Common myeloid progenitor, CD34-positive (primary cell): ENCODE measurements around the gene FADS6.
A peak's percentile ranks its signal among the peaks of the same experiment; 100 is the strongest.

Experiments used
- CTCF ChIA-PET: fragments of 350-600 bp; sonication (Branson Sonifier 250); formaldehyde crosslinking; loops from one replicate; lab custom pipeline; 2021; ENCODE audit warnings: antibody characterized with exemption; lab: Charles Lee
- POLR2A ChIA-PET: fragments of 350-600 bp; sonication (Branson Sonifier 250); formaldehyde crosslinking; loops from one replicate; lab custom pipeline; 2021; ENCODE audit warnings: antibody characterized with exemption; lab: Charles Lee
- DNase-seq, 3 donors: peaks; one replicate each; pipeline versions ENCODE4 v3.0.0 to v3.0.0-alpha.2; 2013
- H3K27ac ChIP-seq, 2 experiments: 1 replicate in 1 of 2; 2 replicates in 1 of 2; pipeline ENCODE4 v1.7.0; 2013; ENCODE audit warnings: inconsistent platforms in 2 of 2, low read length in 2 of 2, mild to moderate bottlenecking in 2 of 2, low read depth in 1 of 2, moderate library complexity in 1 of 2; ENCODE audit not compliant: severe bottlenecking in 2 of 2, insufficient read depth in 1 of 2, poor library complexity in 1 of 2
- H3K27me3 ChIP-seq, 5 experiments: replicated peaks in 2 of 5; 1 replicate in 3 of 5; 2 replicates in 2 of 5; pipeline versions ENCODE4 v1.6.1 to v1.7.0; 2013; ENCODE audit warnings: low read length in 4 of 5, mild to moderate bottlenecking in 2 of 5, moderate library complexity in 2 of 5, inconsistent platforms in 1 of 5; ENCODE audit not compliant: insufficient read depth in 5 of 5, control insufficient read depth in 4 of 5
- H3K36me3 ChIP-seq, 4 experiments: 1 replicate in 2 of 4; 2 replicates in 2 of 4; pipeline versions ENCODE4 v1.6.1 to v1.7.0; 2013; ENCODE audit warnings: low read length in 3 of 4, control low read depth in 1 of 4, mild to moderate bottlenecking in 1 of 4; ENCODE audit not compliant: control insufficient read depth in 4 of 4, insufficient read depth in 4 of 4
- H3K4me1 ChIP-seq, 4 experiments: 1 replicate in 3 of 4; 2 replicates in 1 of 4; pipeline versions ENCODE4 v1.6.1 to v1.7.1; 2013; ENCODE audit warnings: low read length in 3 of 4, mild to moderate bottlenecking in 3 of 4, control low read depth in 1 of 4, inconsistent platforms in 1 of 4, moderate library complexity in 1 of 4; ENCODE audit not compliant: control insufficient read depth in 4 of 4, insufficient read depth in 4 of 4; ENCODE audit errors: control extremely low read depth in 1 of 4
- H3K4me3 ChIP-seq, 7 experiments: 1 replicate in 4 of 7; 2 replicates in 3 of 7; pipeline versions ENCODE4 v1.5.1 to v1.7.0; 2013; ENCODE audit warnings: mild to moderate bottlenecking in 7 of 7, low read length in 6 of 7, moderate library complexity in 6 of 7, inconsistent platforms in 2 of 7, low read depth in 2 of 7, control low read depth in 1 of 7; ENCODE audit not compliant: insufficient read depth in 4 of 7, control insufficient read depth in 1 of 7; ENCODE audit errors: extremely low read depth in 1 of 7
- H3K9me3 ChIP-seq, 5 experiments: 1 replicate in 4 of 5; 2 replicates in 1 of 5; pipeline versions ENCODE4 v1.6.1 to v1.7.1; 2013; ENCODE audit warnings: low read length in 4 of 5, mild to moderate bottlenecking in 2 of 5, inconsistent platforms in 1 of 5, low read depth in 1 of 5, moderate library complexity in 1 of 5; ENCODE audit not compliant: control insufficient read depth in 4 of 5, insufficient read depth in 2 of 5; ENCODE audit errors: control extremely low read depth in 1 of 5
- WGBS: methylation state at CpG from one replicate; pipeline ENCODE4 v1.1.5; 2013; ENCODE audit not compliant: insufficient coverage; 5-methylcytosine and 5-hydroxymethylcytosine counted together

Gene FADS6

GRCh38 chr17:74868908-74869255 is 24.6 kb downstream of the FADS6 start:
- DNase-seq, result no peak
- Histone ChIP-seq H3K9me3 (no peaks in the 10 kb centered on the region), H3K27me3 (no peaks in the 10 kb centered on the region), H3K27ac (no peak overlapping the region), H3K4me3 (no peak overlapping the region), H3K36me3 (peaks cover 0 to 2% (median 0%) of the 10 kb centered on the region in 4 experiments), H3K4me1 (peaks cover 3 to 25% (median 12%) of the 10 kb centered on the region in 4 experiments)
- ChIA-PET CTCF (interaction anchor here (0.9 to 5.0 kb wide), 5 partner anchors 9 to 100 kb away, joined by 3 to 20 read pairs (median 8); no protein-coding TSS in a partner anchor), POLR2A (no interaction called here)
- WGBS, result 100% methylated on average over 6 of the region's 6 CpGs

DNA sequence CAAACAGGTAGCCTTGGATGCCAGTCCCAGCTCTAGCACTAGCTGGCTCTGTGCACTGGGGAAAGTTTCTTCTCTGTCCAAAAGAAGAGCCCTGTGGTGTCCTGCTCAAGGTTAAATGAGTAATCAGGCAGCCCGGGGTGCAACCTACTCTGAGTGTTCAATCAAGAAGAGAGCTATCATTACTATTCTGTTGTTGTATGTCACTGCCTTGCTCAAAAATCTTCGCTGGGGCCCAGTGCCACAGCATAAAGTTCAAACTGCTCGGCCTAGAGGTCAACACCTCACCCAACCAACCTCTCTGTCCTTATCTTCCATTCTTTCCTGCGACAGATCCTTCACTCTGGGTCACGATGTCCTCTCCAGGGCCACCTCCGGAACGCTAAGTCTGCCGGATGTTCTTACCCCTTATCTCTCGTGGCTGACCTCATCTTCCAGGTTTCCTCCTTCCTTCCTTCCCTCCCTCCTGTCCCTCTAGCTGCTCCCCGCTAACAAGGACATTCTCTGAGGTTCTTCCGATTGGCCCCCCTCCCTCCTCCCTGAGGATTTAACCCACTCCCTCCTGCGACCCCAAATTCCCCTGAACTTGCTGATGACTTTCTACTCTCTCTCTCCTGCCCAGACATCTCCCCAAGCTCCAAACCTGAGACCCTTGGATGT is 25.1 kb downstream of the FADS6 start:
- H3K4me3 ChIP-seq, result no peak overlapping the region
- H3K36me3 ChIP-seq, result peaks cover 0 to 2% (median 0%) of the 10 kb centered on the region in 4 experiments
- H3K4me1 ChIP-seq, result peaks cover 0 to 20% (median 9%) of the 10 kb centered on the region in 4 experiments
- H3K27me3 ChIP-seq, result no peaks in the 10 kb centered on the region
- ChIA-PET CTCF (interaction anchor here (0.9 to 5.0 kb wide), 5 partner anchors 12 to 123 kb away, joined by 3 to 20 read pairs (median 8); no protein-coding TSS in a partner anchor), POLR2A (no interaction called here)
- H3K27ac ChIP-seq, result peak overlapping the region in 1 of 2 experiments; percentile 54
- DNase-seq, result no peak
- no peaks in the 10 kb centered on the region for H3K9me3 ChIP-seq
- 67% methylated on average over 12 of the region's 12 CpGs for WGBS

DNA sequence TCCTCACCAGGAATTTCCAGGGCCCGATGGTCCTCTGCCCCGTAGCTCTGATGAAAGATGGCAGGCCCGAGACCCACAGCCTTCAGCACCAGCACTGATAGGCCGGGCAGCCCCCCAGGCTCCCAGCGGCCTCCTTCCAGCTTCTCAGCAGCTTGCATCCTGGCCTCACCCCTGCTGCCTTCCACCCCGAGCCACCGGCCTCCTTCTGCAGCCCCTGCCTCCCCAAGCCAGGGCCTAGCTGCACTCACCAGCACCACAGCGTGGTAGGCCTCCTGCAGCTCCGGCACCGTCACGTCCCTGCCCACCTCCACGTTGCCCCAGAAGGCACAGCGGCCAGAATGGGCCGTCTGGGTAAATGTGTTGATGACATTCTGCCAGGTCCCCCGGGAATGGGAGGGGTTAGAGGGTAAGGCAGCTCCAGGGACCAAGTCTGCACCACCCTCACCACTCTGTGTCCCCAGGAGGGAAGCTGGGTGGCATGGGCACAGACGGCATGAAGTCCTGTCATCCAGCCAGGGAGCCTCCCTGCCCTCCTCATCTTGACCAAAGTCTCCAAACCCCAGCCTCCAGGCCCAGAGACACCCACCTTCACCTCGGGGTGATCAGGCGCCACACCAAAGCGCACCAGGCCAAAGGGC is 27.1 kb downstream of the FADS6 start:
- Histone ChIP-seq H3K4me3 (no peak overlapping the region), H3K4me1 (peaks cover 0 to 18% (median 9%) of the 10 kb centered on the region in 4 experiments), H3K36me3 (peaks cover 0 to 2% (median 0%) of the 10 kb centered on the region in 4 experiments), H3K27ac (no peak overlapping the region), H3K9me3 (no peaks in the 10 kb centered on the region), H3K27me3 (peaks cover 0 to 12% (median 3%) of the 10 kb centered on the region in 5 experiments)
- POLR2A ChIA-PET, result interaction anchor here (0.6 kb wide), 1 partner anchor 129 kb away, joined by 3 read pairs; no protein-coding TSS in a partner anchor
- CTCF ChIA-PET, result interaction anchor here (0.7 to 7.7 kb wide), 11 partner anchors 13 to 262 kb away, joined by 3 to 158 read pairs (median 5); partner anchors contain the start of gene MRPL58
- no peak for DNase-seq
- 92% methylated on average over 17 of the region's 19 CpGs for WGBS

- no peak for DNase-seq
- peaks cover 0 to 18% (median 5%) of the 10 kb centered on the region in 5 experiments for H3K27me3 ChIP-seq
- ChIA-PET CTCF (interaction anchor here (0.9 to 7.7 kb wide), 18 partner anchors 12 to 208 kb away, joined by 3 to 158 read pairs (median 4); partner anchors contain the start of genes MRPL58 and NAT9), POLR2A (interaction anchor here (0.6 kb wide), 1 partner anchor 128 kb away, joined by 3 read pairs; no protein-coding TSS in a partner anchor)
- peaks cover 0 to 2% (median 0%) of the 10 kb centered on the region in 4 experiments for H3K36me3 ChIP-seq
- 91% methylated on average over 13 of the region's 19 CpGs for WGBS
- H3K4me1 ChIP-seq, result peaks cover 0 to 25% (median 15%) of the 10 kb centered on the region in 4 experiments
- no peak overlapping the region for H3K27ac ChIP-seq
- H3K4me3 ChIP-seq, result no peak overlapping the region
- H3K9me3 ChIP-seq, result no peaks in the 10 kb centered on the region
Measured at GRCh38 chr17:74865504-74866197, 27.8 kb downstream of the FADS6 start.

GRCh38 chr17:74864866-74865395 is 28.5 kb downstream of the FADS6 start:
- POLR2A ChIA-PET, result no interaction called here

GRCh38 chr17:74864297-74864865 is 29.1 kb downstream of the FADS6 start:
- CTCF ChIA-PET, result interaction anchor here (0.9 to 7.7 kb wide), 13 partner anchors 8 to 122 kb away, joined by 3 to 158 read pairs (median 10); partner anchors contain the start of genes FDXR and NAT9
- Histone ChIP-seq H3K4me1 (peaks cover 0 to 33% (median 22%) of the 10 kb centered on the region in 4 experiments), H3K27ac (no peak overlapping the region), H3K9me3 (no peaks in the 10 kb centered on the region), H3K27me3 (peaks cover 0 to 29% (median 12%) of the 10 kb centered on the region in 5 experiments), H3K36me3 (peaks cover 0 to 2% (median 0%) of the 10 kb centered on the region in 4 experiments), H3K4me3 (no peak overlapping the region)
- no peak for DNase-seq
- POLR2A ChIA-PET, result no interaction called here
- 93% methylated on average over 11 of the region's 15 CpGs for WGBS

More at GRCh38 chr17:74864866-74865395, 28.5 kb downstream of the FADS6 start:
- H3K27me3 ChIP-seq, result peaks cover 0 to 25% (median 12%) of the 10 kb centered on the region in 5 experiments
- CTCF ChIA-PET, result interaction anchor here (0.9 to 7.7 kb wide), 15 partner anchors 11 to 147 kb away, joined by 3 to 158 read pairs (median 4); partner anchors contain the start of genes MRPL58 and NAT9
- H3K36me3 ChIP-seq, result peaks cover 0 to 2% (median 0%) of the 10 kb centered on the region in 4 experiments
- DNase-seq, result peak; percentile 55 to 76 (median 66)
- H3K4me1 ChIP-seq, result peaks cover 0 to 32% (median 20%) of the 10 kb centered on the region in 4 experiments
- no peak overlapping the region for H3K27ac ChIP-seq
- H3K9me3 ChIP-seq, result no peaks in the 10 kb centered on the region
- WGBS, result 42% methylated on average over 8 of the region's 11 CpGs
- no peak overlapping the region for H3K4me3 ChIP-seq
